Activated naive CD8-positive, alpha-beta T cell treated with anti-CD3 and anti-CD28 coated beads, Interleukin-2, amount 50 U/mL, for 24 hours (primary cell): Measurements from ENCODE around the gene RAB3C.

Experiments used
- ATAC-seq: fragments of 150-1000 bp; cut with Tn5 transposase; one replicate; pipeline ENCODE4 v1.10.0; 2021
- DNase-seq: peaks from one replicate; pipeline ENCODE4 v3.0.0; 2021
- H3K27ac Mint-ChIP-seq: one replicate; pipeline ENCODE4 v1.8.0; 2021; ENCODE audit warnings: mild to moderate bottlenecking, mixed read lengths
- H3K27me3 Mint-ChIP-seq: one replicate; pipeline ENCODE4 v1.8.0; 2021; ENCODE audit warnings: mixed read lengths
- H3K36me3 Mint-ChIP-seq: one replicate; pipeline ENCODE4 v1.8.0; 2021; ENCODE audit warnings: low read depth, mixed read lengths
- H3K4me1 Mint-ChIP-seq: one replicate; pipeline ENCODE4 v1.8.0; 2021; ENCODE audit warnings: mixed read lengths
- H3K4me3 Mint-ChIP-seq: one replicate; pipeline ENCODE4 v1.8.0; 2021; ENCODE audit warnings: mild to moderate bottlenecking, moderate library complexity, mixed read lengths
- H3K9me3 Mint-ChIP-seq: one replicate; pipeline ENCODE4 v1.8.0; 2021; ENCODE audit warnings: mixed read lengths

The RAB3C gene

DNA sequence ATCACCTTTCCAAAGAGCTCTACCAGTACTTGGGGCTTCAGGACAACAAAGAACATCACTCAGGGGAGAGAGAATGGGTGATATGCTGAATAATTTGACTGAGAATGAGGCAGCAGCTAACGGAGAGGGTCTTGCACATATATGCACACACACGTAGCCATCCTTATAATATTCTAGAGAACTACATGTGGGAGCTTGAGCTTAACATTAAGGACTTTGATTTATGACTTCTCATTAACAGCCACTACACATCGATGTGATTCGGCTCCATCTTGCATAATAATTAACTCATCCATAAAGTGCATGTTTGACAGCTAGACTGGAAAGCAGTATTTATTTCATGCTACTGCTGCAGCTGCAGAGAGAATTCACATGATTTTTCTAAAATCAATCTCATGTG lies 163.4 kb downstream of the RAB3C start:
- ATAC-seq: no peak
- Mint-ChIP-seq H3K27me3 (peaks cover 4% of the 10 kb centered on the region), H3K4me3 (no peak overlapping the region), H3K9me3 (no peaks in the 10 kb centered on the region), H3K27ac (no peak overlapping the region), H3K4me1 (peaks cover 2% of the 10 kb centered on the region), H3K36me3 (no peaks in the 10 kb centered on the region)
- no peak for DNase-seq

DNA sequence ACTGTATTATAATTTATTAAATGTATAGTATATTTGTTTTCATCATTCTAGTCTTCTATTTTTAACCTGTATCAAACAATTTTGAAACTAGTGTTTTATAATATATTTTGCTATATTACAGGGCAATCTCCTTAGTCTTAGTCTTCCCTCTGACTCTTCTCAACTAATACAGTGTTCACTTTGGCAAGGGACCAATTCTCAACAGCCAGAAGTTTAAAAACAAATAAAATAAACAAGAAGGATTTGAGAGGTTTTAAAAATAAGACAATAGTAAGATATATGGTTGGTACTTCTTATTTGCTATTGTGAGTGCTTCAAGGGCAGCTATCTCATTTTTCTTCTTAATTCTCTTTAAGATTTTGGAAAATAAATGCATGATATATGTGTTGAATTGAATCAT lies 167.2 kb downstream of the RAB3C start:
- no peaks in the 10 kb centered on the region for H3K36me3 Mint-ChIP-seq
- peaks cover 8% of the 10 kb centered on the region for H3K27me3 Mint-ChIP-seq
- H3K4me1 Mint-ChIP-seq: peaks cover 2% of the 10 kb centered on the region
- DNase-seq: no peak
- no peaks in the 10 kb centered on the region for H3K9me3 Mint-ChIP-seq
- H3K4me3 Mint-ChIP-seq: no peak overlapping the region
- no peak for ATAC-seq
- H3K27ac Mint-ChIP-seq: no peak overlapping the region

GRCh38 chr5:58751222-58751837 lies 168.5 kb downstream of the RAB3C start:
- Mint-ChIP-seq H3K9me3 (no peaks in the 10 kb centered on the region), H3K27ac (no peak overlapping the region), H3K4me1 (peaks cover 2% of the 10 kb centered on the region), H3K36me3 (no peaks in the 10 kb centered on the region), H3K4me3 (no peak overlapping the region), H3K27me3 (peaks cover 6% of the 10 kb centered on the region)
- ATAC-seq (peak; percentile 75), DNase-seq (no peak)

DNA sequence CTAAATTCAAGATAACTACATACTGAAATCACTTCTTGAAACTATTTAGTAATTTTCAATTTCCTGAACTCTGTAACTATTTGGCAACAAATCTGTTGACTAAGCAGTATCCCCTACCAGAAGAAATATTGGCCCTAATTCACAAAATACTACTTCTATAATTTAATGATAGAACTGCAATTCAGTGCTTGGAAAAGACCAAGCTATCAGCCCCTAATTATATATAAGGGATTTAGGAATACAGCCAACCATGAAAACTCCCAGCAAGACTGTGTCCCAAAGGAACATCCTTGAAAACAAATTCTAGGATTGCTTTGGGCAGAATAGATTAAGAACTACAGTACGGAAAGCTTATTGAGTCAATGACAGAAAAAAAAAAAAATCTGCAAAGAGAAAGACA lies 169.2 kb downstream of the RAB3C start:
- Mint-ChIP-seq H3K27me3 (peaks cover 6% of the 10 kb centered on the region), H3K4me3 (no peak overlapping the region), H3K27ac (no peak overlapping the region), H3K4me1 (peaks cover 2% of the 10 kb centered on the region), H3K36me3 (no peaks in the 10 kb centered on the region), H3K9me3 (no peaks in the 10 kb centered on the region)
- ATAC-seq (no peak), DNase-seq (no peak)

GRCh38 chr5:58753446-58753845 lies 170.6 kb downstream of the RAB3C start:
- H3K27ac Mint-ChIP-seq: no peak overlapping the region
- ATAC-seq (no peak), DNase-seq (no peak)
- no peak overlapping the region for H3K4me3 Mint-ChIP-seq
- H3K4me1 Mint-ChIP-seq: peaks cover 2% of the 10 kb centered on the region
- no peaks in the 10 kb centered on the region for H3K36me3 Mint-ChIP-seq
- H3K27me3 Mint-ChIP-seq: peaks cover 6% of the 10 kb centered on the region
- no peaks in the 10 kb centered on the region for H3K9me3 Mint-ChIP-seq

DNA sequence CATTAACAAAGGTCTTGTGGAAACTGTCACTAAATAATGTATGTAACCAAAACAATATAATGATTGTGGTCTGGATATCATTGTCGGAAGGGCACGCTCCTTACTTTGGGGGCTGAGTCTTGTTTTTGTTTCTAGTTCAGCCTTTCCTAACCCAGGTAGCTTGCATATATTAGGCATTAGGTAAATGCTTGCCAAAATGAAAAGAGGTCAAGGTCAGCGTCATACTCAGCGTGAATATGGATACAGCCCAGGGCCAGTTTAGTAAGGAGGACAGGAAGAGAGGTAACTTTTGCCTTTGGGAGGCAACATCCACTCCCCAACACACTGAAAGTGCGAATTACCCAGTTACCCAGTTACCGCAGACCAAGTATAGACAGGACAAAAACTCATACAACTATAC lies 171.4 kb downstream of the RAB3C start:
- H3K4me1 Mint-ChIP-seq: peaks cover 8% of the 10 kb centered on the region
- H3K4me3 Mint-ChIP-seq: no peak overlapping the region
- DNase-seq (no peak), ATAC-seq (no peak)
- H3K36me3 Mint-ChIP-seq: no peaks in the 10 kb centered on the region
- no peak overlapping the region for H3K27ac Mint-ChIP-seq
- no peaks in the 10 kb centered on the region for H3K9me3 Mint-ChIP-seq
- peaks cover 6% of the 10 kb centered on the region for H3K27me3 Mint-ChIP-seq

- Mint-ChIP-seq H3K27me3 (peaks cover 6% of the 10 kb centered on the region), H3K9me3 (no peaks in the 10 kb centered on the region), H3K36me3 (no peaks in the 10 kb centered on the region), H3K4me3 (no peak overlapping the region), H3K27ac (no peak overlapping the region), H3K4me1 (peaks cover 19% of the 10 kb centered on the region)
- no peak for DNase-seq
- ATAC-seq: no peak
These were observed 172.5 kb downstream of the RAB3C start for GRCh38 chr5:58755397-58755796.

DNA sequence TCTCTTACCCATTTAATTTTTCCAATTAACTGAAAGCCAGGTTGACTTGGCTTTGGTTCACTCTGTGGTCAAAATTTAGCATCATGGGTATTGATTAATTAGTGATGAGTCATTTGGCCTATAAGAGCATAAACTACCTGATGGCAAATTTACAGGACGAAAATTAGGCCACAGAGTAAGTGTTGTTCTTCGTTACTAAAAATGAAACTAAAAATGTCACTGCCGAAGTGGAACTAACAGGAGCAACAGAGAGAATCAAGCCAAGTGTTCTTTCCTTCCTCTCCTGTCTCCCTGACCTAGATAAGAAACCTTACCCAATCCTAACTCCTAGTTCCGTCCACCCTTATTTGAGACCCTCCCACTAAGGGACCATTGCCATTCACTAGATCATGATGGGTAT lies 176.9 kb downstream of the RAB3C start:
- Mint-ChIP-seq H3K27ac (peak overlapping the region; percentile 44), H3K27me3 (no peaks in the 10 kb centered on the region), H3K4me1 (peaks cover 23% of the 10 kb centered on the region), H3K4me3 (peak overlapping the region; percentile 39), H3K36me3 (no peaks in the 10 kb centered on the region), H3K9me3 (no peaks in the 10 kb centered on the region)
- ATAC-seq: peak; percentile 52
- DNase-seq: no peak

DNA sequence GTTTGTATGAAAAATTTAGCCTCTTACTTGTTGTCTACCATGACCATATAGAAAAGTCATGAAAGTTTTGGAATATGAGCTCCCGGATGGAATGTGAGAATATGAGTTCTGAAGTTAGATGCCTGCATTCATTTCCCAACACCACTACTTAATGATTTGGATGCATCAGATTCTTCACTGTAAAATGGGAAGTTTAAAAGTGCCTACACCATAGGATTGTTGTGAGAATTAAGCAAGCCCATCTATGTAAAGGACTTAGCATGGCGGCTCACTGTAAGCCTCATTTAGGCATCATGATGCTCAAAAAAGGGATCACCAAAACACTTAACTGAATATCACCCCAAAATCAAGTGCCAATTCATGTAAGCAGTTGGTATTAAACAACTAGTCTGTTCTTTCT lies 177.3 kb downstream of the RAB3C start:
- H3K4me1 Mint-ChIP-seq: peaks cover 23% of the 10 kb centered on the region
- no peak for ATAC-seq
- peak overlapping the region; percentile 39 for H3K4me3 Mint-ChIP-seq
- no peaks in the 10 kb centered on the region for H3K36me3 Mint-ChIP-seq
- DNase-seq: no peak
- peak overlapping the region; percentile 44 for H3K27ac Mint-ChIP-seq
- no peaks in the 10 kb centered on the region for H3K9me3 Mint-ChIP-seq
- no peaks in the 10 kb centered on the region for H3K27me3 Mint-ChIP-seq

GRCh38 chr5:58761407-58761806 lies 178.5 kb downstream of the RAB3C start:
- peaks cover 26% of the 10 kb centered on the region for H3K4me1 Mint-ChIP-seq

GRCh38 chr5:58763390-58763789 lies 180.5 kb downstream of the RAB3C start:
- peaks cover 26% of the 10 kb centered on the region for H3K4me1 Mint-ChIP-seq
- no peak for DNase-seq
- no peaks in the 10 kb centered on the region for H3K9me3 Mint-ChIP-seq
- no peak overlapping the region for H3K4me3 Mint-ChIP-seq
- H3K36me3 Mint-ChIP-seq: no peaks in the 10 kb centered on the region
- no peak for ATAC-seq
- H3K27me3 Mint-ChIP-seq: no peaks in the 10 kb centered on the region
- H3K27ac Mint-ChIP-seq: no peak overlapping the region

More at GRCh38 chr5:58761407-58761806, 178.5 kb downstream of the RAB3C start:
- ATAC-seq (no peak), DNase-seq (no peak)
- Mint-ChIP-seq H3K9me3 (no peaks in the 10 kb centered on the region), H3K27me3 (no peaks in the 10 kb centered on the region), H3K36me3 (no peaks in the 10 kb centered on the region), H3K4me3 (no peak overlapping the region), H3K27ac (no peak overlapping the region)

DNA sequence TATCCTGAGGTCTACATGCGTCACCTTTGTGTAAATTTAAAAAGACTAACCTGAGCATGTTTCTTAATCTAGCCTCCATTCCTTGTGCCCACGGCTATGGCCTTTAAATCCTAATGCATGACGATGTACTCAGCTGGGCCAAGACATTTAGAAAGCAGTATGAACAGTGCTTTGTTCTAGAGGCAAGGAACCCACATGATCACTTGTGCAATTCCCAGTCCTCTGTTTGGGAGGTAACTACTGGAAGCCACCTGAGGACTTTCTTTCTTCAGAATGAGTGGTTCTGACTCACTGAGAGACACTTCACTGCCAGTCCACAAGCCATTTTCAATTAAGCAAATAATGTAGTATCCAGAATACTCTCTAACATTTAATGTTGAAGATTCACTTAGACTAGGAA lies 181.3 kb downstream of the RAB3C start:
- Mint-ChIP-seq H3K9me3 (no peaks in the 10 kb centered on the region), H3K27ac (no peak overlapping the region), H3K4me3 (no peak overlapping the region), H3K36me3 (no peaks in the 10 kb centered on the region), H3K4me1 (peaks cover 21% of the 10 kb centered on the region), H3K27me3 (no peaks in the 10 kb centered on the region)
- DNase-seq: no peak
- no peak for ATAC-seq

DNA sequence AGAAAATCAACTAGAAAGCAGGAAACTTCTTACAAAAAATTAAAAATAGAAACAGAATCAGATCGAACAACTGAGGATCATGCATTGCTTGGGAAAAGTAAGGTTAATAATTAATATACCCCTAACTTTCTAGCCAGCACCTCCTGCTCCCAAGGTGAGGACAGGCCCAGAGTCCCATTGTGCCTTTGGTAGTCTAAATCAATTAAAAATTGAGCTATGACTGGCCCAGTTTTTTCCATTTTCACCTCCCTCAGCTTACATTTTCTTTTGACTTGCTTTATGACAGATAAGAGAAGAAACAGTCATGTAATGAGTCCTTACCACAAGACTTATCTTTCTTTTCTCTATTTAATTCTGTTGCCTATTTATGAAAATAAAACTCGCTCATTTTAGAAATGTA lies 182.2 kb downstream of the RAB3C start:
- no peak overlapping the region for H3K27ac Mint-ChIP-seq
- H3K27me3 Mint-ChIP-seq: no peaks in the 10 kb centered on the region
- no peak overlapping the region for H3K4me3 Mint-ChIP-seq
- DNase-seq (no peak), ATAC-seq (no peak)
- no peaks in the 10 kb centered on the region for H3K36me3 Mint-ChIP-seq
- H3K9me3 Mint-ChIP-seq: no peaks in the 10 kb centered on the region
- H3K4me1 Mint-ChIP-seq: peaks cover 12% of the 10 kb centered on the region

- no peak for ATAC-seq
- no peaks in the 10 kb centered on the region for H3K9me3 Mint-ChIP-seq
These were observed 184.2 kb downstream of the RAB3C start for GRCh38 chr5:58767104-58767503.

DNA sequence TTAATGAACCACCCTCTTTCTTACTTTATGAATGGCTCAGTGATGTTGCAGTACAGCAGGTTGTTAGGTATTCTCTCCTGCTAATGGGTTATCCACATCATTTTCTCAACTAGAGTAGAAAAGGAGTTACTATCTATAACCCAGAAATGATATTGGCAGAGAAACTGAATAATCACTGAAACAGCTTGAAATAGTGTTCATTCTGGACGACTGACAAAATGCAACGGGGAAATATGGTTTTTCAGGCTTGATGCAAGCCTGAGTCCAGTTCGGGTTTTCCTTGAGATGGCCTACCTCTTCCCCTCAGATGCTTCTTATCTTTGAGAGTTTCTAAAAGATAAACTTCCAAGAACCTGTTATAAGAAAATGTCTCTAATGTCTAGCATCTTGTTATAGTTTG lies 187.3 kb downstream of the RAB3C start:
- Mint-ChIP-seq H3K4me3 (no peak overlapping the region), H3K27ac (no peak overlapping the region), H3K36me3 (no peaks in the 10 kb centered on the region), H3K27me3 (peaks cover 3% of the 10 kb centered on the region), H3K9me3 (no peaks in the 10 kb centered on the region), H3K4me1 (peaks cover 8% of the 10 kb centered on the region)
- DNase-seq (no peak), ATAC-seq (no peak)

More at GRCh38 chr5:58767104-58767503, 184.2 kb downstream of the RAB3C start:
- no peaks in the 10 kb centered on the region for H3K27me3 Mint-ChIP-seq
- H3K4me3 Mint-ChIP-seq: no peak overlapping the region
- no peak for DNase-seq
- H3K27ac Mint-ChIP-seq: no peak overlapping the region
- peaks cover 3% of the 10 kb centered on the region for H3K4me1 Mint-ChIP-seq
- H3K36me3 Mint-ChIP-seq: no peaks in the 10 kb centered on the region

GRCh38 chr5:58771796-58772195 lies 188.9 kb downstream of the RAB3C start:
- peaks cover 17% of the 10 kb centered on the region for H3K4me1 Mint-ChIP-seq
- H3K27me3 Mint-ChIP-seq: peaks cover 5% of the 10 kb centered on the region
- H3K27ac Mint-ChIP-seq: no peak overlapping the region
- no peaks in the 10 kb centered on the region for H3K9me3 Mint-ChIP-seq
- DNase-seq (no peak), ATAC-seq (no peak)
- no peak overlapping the region for H3K4me3 Mint-ChIP-seq
- no peaks in the 10 kb centered on the region for H3K36me3 Mint-ChIP-seq
